Type B pancreatic cell (in vitro differentiated cells): Measurements from ENCODE around the gene ZBED1. TPM values are rescaled to one million over a fixed set of nuclear protein-coding genes. Genes with fewer than 3 reads are reported as not detected.

Experiments used
- DNase-seq: peaks from one replicate; pipeline ENCODE4 v3.0.0; 2021; ENCODE audit warnings: mixed read lengths; ENCODE audit not compliant: unreplicated experiment; ENCODE audit errors: extremely low spot score
- H3K27ac Mint-ChIP-seq: 2 replicates; pipeline ENCODE4 v1.8.0; 2021; ENCODE audit warnings: mild to moderate bottlenecking, mixed read lengths
- H3K27me3 Mint-ChIP-seq: 2 replicates; pipeline ENCODE4 v1.8.0; 2021; ENCODE audit warnings: mixed read lengths
- H3K36me3 Mint-ChIP-seq: 2 replicates; pipeline ENCODE4 v1.8.0; 2021; ENCODE audit warnings: mixed read lengths
- H3K4me1 Mint-ChIP-seq: one replicate; pipeline ENCODE4 v1.8.0; 2021; ENCODE audit warnings: mixed read lengths; ENCODE audit not compliant: unreplicated experiment
- H3K4me3 Mint-ChIP-seq: 2 replicates; pipeline ENCODE4 v1.8.0; 2021; ENCODE audit warnings: mild to moderate bottlenecking, mixed read lengths
- H3K9me3 Mint-ChIP-seq: 2 replicates; pipeline ENCODE4 v1.8.0; 2021; ENCODE audit warnings: mixed read lengths
- total RNA-seq: library from RNA; stranded (reverse); gene quantifications from 2 replicates; pipeline ENCODE4 v1.2.1, GENCODE V29; 2021; ENCODE audit warnings: low replicate concordance
- TF ChIP-seq, protein P1 (sequence below): fragments of 200-600 bp; sonication (generic); conservative IDR thresholded peaks from 2 replicates; pipeline ENCODE4 v1.5.0; 2021; ENCODE audit warnings: antibody characterized with exemption, mild to moderate bottlenecking

ZBED1 gene
- total RNA-seq, 1 donor from 2014 or later = 42.0 TPM

DNA sequence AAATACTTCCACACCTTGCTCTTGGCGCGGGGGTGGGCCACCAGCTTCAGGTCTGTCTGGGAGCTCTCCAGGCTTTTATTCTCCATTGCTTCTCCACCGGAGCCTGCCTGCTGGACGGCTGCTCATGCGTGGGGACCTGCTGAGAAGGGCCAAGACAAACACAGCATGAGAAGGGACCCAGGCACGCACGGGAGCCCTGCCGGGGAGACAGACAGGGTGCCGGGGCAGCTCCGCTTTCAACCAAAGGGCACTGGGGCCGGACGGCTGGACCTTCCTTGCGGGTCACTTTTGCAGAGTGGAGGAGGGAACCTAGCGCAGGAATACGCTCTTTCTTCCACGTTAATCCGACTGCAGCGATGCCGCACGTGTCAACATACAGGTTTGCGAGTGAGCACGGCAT, 10.1 kb downstream of the ZBED1 start:
- no peak for DNase-seq
- no peak overlapping the region for H3K4me3 Mint-ChIP-seq
- H3K27me3 Mint-ChIP-seq = no peaks in the 10 kb centered on the region
- peaks cover 25% of the 10 kb centered on the region for H3K36me3 Mint-ChIP-seq
- H3K27ac Mint-ChIP-seq = no peak overlapping the region
- no peaks in the 10 kb centered on the region for H3K4me1 Mint-ChIP-seq
- no peaks in the 10 kb centered on the region for H3K9me3 Mint-ChIP-seq
- TF ChIP-seq, protein P1, sequence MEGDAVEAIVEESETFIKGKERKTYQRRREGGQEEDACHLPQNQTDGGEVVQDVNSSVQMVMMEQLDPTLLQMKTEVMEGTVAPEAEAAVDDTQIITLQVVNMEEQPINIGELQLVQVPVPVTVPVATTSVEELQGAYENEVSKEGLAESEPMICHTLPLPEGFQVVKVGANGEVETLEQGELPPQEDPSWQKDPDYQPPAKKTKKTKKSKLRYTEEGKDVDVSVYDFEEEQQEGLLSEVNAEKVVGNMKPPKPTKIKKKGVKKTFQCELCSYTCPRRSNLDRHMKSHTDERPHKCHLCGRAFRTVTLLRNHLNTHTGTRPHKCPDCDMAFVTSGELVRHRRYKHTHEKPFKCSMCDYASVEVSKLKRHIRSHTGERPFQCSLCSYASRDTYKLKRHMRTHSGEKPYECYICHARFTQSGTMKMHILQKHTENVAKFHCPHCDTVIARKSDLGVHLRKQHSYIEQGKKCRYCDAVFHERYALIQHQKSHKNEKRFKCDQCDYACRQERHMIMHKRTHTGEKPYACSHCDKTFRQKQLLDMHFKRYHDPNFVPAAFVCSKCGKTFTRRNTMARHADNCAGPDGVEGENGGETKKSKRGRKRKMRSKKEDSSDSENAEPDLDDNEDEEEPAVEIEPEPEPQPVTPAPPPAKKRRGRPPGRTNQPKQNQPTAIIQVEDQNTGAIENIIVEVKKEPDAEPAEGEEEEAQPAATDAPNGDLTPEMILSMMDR = no peak

DNA sequence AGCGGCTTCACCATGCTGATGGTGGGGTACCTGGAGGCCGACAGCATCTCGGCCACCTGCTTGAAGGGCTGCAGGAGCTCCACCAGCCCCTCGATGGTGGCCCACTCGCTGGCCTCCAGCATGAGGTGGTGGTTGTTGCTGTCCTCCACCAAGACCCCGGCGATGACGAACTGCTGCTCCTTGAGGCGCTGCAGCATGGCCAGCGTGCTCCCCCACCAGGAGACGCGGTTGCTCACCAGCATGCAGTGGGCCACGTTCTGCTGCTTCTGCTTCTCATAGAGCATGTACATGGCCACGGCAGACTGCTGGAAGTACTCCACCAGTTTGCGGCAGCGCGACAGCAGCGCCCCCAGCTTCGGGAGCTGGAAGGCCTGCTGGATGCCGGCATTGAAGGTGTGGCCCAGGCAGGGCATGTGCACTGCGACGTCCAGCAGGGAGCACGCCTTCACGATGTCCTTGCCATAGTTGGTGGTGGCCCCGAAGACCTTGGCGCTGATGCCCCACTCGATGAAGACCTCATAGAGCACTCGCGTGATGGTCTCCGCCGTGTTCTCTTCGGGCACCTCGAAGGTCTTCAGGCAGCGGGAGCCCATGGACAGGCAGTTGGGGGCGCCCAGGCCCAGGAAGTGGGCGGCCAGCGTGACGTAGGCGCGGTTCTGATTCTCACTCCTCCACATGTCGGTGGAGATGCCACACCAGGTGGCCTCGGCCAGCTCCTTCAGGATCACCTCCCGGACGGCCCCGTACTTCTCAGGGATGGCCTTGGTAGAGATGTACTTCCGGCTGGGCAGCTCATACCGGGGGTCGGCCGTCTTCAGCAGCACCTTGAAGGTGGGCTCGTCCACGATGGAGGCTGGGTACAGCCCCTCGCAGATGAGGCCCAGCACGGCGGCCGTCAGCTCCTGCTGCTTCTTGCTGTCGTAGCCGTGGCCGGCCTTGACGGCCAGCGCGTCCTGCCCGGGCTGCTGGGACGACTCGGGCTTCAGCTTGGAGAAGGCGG, 11.0 kb downstream of the ZBED1 start:
- Mint-ChIP-seq H3K4me3 (no peak overlapping the region), H3K27me3 (no peaks in the 10 kb centered on the region), H3K36me3 (peaks cover 28% of the 10 kb centered on the region), H3K4me1 (peaks cover 5% of the 10 kb centered on the region), H3K9me3 (no peaks in the 10 kb centered on the region), H3K27ac (no peak overlapping the region)
- TF ChIP-seq, protein P1 = no peak
- DNase-seq = no peak

DNA sequence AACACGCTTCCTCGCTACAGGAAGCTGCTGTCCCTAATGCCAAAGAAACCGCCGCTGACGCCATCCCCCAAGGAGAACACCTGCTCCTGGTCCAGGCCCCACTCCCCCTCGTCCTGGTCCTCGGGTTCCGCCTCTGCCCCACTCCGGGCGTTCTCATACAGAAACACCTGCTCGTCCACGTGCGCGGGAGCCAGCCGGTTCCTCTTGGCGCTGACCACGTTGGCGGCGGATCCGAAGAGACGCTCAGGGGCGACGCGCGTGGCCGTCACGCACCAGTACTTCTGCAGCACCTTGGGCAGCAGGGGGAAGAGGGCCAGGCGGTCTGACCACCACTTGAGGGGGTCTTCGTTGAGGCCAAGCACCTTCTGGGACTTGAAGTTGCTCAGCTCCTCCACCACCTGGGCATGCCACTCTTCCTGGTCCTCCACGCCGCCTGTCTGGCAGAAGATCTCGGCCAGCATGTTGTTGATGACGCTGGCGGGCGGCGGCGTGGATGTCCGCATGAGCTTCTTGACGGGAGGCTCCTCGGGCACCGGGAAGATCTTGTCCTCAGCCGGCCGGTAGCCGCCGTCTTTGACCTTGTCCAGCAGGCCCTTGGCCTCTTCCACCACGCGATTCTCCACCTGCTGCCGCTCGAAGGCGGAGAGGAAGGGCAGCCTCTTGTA, 12.0 kb downstream of the ZBED1 start:
- Mint-ChIP-seq H3K36me3 (peaks cover 28% of the 10 kb centered on the region), H3K4me1 (peaks cover 11% of the 10 kb centered on the region)

DNA sequence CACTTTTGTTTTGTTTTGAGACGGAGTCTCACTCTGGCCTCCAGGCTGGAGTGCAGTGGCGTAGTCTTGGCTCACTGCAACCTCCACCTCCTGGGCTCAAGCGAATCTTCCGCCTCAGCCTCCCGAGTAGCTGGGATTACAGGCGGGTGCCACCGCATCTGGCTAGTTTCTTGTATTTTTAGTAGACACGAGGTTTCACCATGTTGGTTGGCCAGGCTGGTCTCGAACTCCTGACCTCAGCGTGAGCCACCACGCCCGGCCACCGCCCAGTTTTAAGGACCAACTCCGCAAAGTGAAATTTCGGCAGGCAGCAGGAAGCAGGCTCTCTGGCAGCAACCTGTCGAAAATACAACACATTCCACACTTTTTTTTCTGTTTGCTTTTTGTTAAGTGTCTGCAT, 13.4 kb downstream of the ZBED1 start:
- no peak overlapping the region for H3K27ac Mint-ChIP-seq
- no peaks in the 10 kb centered on the region for H3K9me3 Mint-ChIP-seq
- TF ChIP-seq, protein P1 = no peak
- H3K27me3 Mint-ChIP-seq = no peaks in the 10 kb centered on the region
- DNase-seq = no peak
- peaks cover 11% of the 10 kb centered on the region for H3K4me1 Mint-ChIP-seq
- H3K4me3 Mint-ChIP-seq = no peak overlapping the region
- H3K36me3 Mint-ChIP-seq = peaks cover 26% of the 10 kb centered on the region

More for the DNA sequence above, 12.0 kb downstream of the ZBED1 start:
- Mint-ChIP-seq H3K4me3 (no peak overlapping the region), H3K9me3 (no peaks in the 10 kb centered on the region), H3K27ac (no peak overlapping the region), H3K27me3 (no peaks in the 10 kb centered on the region)
- TF ChIP-seq, protein P1 = no peak
- no peak for DNase-seq

DNA sequence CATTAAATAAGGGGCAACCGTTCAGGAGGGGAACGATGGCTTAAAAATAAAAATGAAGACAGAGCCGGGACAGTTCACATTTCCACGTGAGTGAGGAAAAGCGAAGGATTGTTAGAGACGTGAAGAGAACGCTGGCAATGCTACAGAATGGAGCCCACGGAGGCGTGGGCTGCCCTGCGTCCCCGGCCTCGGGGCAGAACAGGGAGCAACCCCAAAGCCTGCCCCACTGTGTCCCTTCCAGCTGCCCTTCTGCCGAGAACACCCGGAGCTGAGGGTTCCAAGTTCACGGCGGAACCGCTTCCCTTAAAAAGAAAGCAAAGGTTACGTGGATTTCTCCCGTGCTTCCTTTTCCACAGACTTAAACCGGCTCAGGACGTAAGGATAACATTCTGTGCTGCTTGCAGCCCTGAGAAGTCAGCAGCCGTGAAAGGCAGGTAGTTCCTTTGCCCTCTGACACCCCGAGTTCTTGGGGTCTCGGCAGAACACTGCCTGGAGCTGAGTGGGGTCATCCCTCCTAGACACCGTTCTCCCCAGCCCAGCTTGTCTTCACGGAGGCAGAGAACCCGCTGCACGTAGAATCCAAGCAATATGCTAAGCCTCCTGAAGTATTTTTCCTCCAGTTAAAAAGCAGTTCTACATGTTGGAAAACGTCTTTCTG, 14.2 kb downstream of the ZBED1 start:
- DNase-seq = no peak
- TF ChIP-seq, protein P1 = no peak
- Mint-ChIP-seq H3K36me3 (peaks cover 22% of the 10 kb centered on the region), H3K4me1 (peaks cover 11% of the 10 kb centered on the region), H3K9me3 (no peaks in the 10 kb centered on the region), H3K4me3 (no peak overlapping the region), H3K27ac (no peak overlapping the region), H3K27me3 (no peaks in the 10 kb centered on the region)
